Upper lobe of left lung (tissue), 6 donors: ENCODE measurements around the gene DMD. TPM values are rescaled to one million over a fixed set of nuclear protein-coding genes. Genes with fewer than 3 reads are reported as not detected.

Experiments
- ATAC-seq, 2 donors: fragments of 200-7000 bp; cut with Tn5 transposase; one replicate each; pipeline ENCODE4 v1.9.1; 2022; ENCODE audit warnings: mild to moderate bottlenecking in 2 of 2, moderate library complexity in 2 of 2; ENCODE audit not compliant: low FRiP score in 2 of 2
- DNase-seq, 2 donors: peaks; one replicate each; pipeline ENCODE4 v3.0.0-alpha.2; 2019 to 2020
- H3K27ac ChIP-seq, 4 donors: fragments of 200-600 bp; sonication (generic); one replicate each; pipeline ENCODE4 v1.5.1; 2016 to 2019
- H3K27me3 ChIP-seq, 4 donors: fragments of 200-600 bp; sonication (generic); one replicate each; pipeline ENCODE4 v1.5.1; 2017 to 2019
- H3K36me3 ChIP-seq, 4 donors: fragments of 200-600 bp; sonication (generic); one replicate each; pipeline ENCODE4 v1.5.1; 2016 to 2019
- H3K4me1 ChIP-seq, 4 donors: fragments of 200-600 bp; sonication (generic); one replicate each; pipeline ENCODE4 v1.5.1; 2018 to 2019
- H3K4me3 ChIP-seq, 4 donors: fragments of 200-600 bp; sonication (generic); one replicate each; pipeline ENCODE4 v1.5.1; 2017 to 2019; ENCODE audit warnings: mild to moderate bottlenecking in 2 of 4, moderate library complexity in 1 of 4
- H3K9me3 ChIP-seq, 4 donors: fragments of 200-600 bp; sonication (generic); one replicate each; pipeline ENCODE4 v1.5.1; 2018 to 2019
- EP300 ChIP-seq, 4 donors: sonication (generic); formaldehyde crosslinking; IDR thresholded peaks; one replicate each; pipeline ENCODE4 v1.5.1; 2017; ENCODE audit warnings: antibody characterized with exemption in 4 of 4, control low read depth in 2 of 4
- POLR2A ChIP-seq, 4 donors: fragments of 450-650 bp; IDR thresholded peaks; one replicate each; pipeline ENCODE4 v1.5.1; 2016 to 2017; ENCODE audit warnings: antibody characterized with exemption in 4 of 4, mild to moderate bottlenecking in 2 of 4
- POLR2AphosphoS5 ChIP-seq, 2 donors: sonication (generic); formaldehyde crosslinking; IDR thresholded peaks; one replicate each; pipeline ENCODE4 v1.5.1; 2017; ENCODE audit warnings: antibody characterized with exemption in 2 of 2
- WGBS, 2 donors: methylation state at CpG; one replicate each; pipeline ENCODE4 v1.1.5; 2017 to 2018; 5-methylcytosine and 5-hydroxymethylcytosine counted together
- total RNA-seq, 6 donors: library from RNA; depleted of rRNA in 4 of 6; stranded (reverse); fragments of >200 nt in 4 of 6; gene quantifications; one replicate each; pipeline versions ENCODE4 v1.1.0 to v1.2.1, GENCODE V29; 2016 to 2021
- TF ChIP-seq, protein P1 (sequence below), 6 experiments: fragments of 450-650 bp in 4 of 6; fragments of 200-600 bp in 2 of 6; sonication (generic) in 2 of 6; IDR thresholded peaks; one replicate each; pipeline ENCODE4 v1.5.1; 2016 to 2019; ENCODE audit warnings: antibody characterized with exemption in 6 of 6
- donor health status: DM: no; HTN: no; CAD: no; lungs with moderate emphysema.
- donor health status: DM: no; HTN: yes; CAD: no; lungs with severe emphysema.

The DMD gene
- total RNA-seq, 6 donors from 2014 or later: 12.5 to 37.0 (median 24.0) TPM

DNA sequence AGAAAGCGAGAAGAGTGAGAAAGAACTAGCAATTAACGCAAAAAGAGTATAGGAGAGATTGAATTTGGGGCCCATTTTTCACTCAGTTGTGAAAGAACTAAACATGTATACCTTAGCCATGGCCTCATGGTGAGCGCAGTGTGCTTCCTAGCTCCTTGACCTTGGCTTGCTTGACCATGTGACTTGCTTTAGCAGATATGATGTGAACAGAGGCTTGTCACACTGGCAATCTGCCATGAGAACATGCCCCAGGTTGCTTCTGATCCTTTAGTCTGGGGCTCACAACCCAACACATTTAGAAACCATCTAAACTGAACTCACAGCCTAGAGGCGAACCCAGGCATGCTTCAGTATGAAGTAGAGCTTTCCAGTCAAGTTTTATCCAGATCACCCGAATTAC lies 1879.4 kb downstream of the DMD start:
- Histone ChIP-seq H3K4me3 (no peak overlapping the region), H3K27ac (no peak overlapping the region), H3K9me3 (no peaks in the 10 kb centered on the region), H3K4me1 (no peaks in the 10 kb centered on the region), H3K36me3 (no peaks in the 10 kb centered on the region), H3K27me3 (no peaks in the 10 kb centered on the region)
- 67 to 84% methylated on average over 4 to 5 of the region's 5 CpGs for WGBS, 2 donors
- DNase-seq (no peak), ATAC-seq (no peak)
- no peak for TF ChIP-seq POLR2AphosphoS5 (IDR thresholded peaks at IDR 0.05)
- no peak for TF ChIP-seq EP300 (IDR thresholded peaks at IDR 0.05)
- TF ChIP-seq, protein P1, sequence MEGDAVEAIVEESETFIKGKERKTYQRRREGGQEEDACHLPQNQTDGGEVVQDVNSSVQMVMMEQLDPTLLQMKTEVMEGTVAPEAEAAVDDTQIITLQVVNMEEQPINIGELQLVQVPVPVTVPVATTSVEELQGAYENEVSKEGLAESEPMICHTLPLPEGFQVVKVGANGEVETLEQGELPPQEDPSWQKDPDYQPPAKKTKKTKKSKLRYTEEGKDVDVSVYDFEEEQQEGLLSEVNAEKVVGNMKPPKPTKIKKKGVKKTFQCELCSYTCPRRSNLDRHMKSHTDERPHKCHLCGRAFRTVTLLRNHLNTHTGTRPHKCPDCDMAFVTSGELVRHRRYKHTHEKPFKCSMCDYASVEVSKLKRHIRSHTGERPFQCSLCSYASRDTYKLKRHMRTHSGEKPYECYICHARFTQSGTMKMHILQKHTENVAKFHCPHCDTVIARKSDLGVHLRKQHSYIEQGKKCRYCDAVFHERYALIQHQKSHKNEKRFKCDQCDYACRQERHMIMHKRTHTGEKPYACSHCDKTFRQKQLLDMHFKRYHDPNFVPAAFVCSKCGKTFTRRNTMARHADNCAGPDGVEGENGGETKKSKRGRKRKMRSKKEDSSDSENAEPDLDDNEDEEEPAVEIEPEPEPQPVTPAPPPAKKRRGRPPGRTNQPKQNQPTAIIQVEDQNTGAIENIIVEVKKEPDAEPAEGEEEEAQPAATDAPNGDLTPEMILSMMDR (IDR thresholded peaks at IDR 0.05): no peak
- no peak for TF ChIP-seq POLR2A (IDR thresholded peaks at IDR 0.05)

DNA sequence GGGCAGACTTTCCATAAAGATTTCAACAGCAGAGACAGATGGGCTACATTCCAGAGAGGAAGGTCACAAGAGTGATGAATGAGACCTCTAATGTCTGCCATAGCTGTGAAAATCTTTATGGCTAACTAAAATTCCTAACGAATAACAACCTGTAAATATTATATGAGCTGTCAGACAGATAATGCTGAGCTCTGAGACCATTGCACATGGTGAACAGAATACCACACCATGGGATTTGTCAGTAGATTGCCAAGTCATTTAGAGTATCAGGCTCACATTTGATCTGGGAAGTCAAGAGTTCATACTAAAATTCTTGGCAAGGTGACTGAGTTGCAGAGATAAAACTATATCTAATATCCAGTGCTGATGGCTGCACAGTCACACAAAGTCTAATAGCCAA lies 1880.3 kb downstream of the DMD start:
- Histone ChIP-seq H3K27ac (no peak overlapping the region), H3K36me3 (no peaks in the 10 kb centered on the region), H3K27me3 (no peaks in the 10 kb centered on the region), H3K9me3 (no peaks in the 10 kb centered on the region), H3K4me3 (no peak overlapping the region), H3K4me1 (no peaks in the 10 kb centered on the region)
- ATAC-seq (no peak), DNase-seq (no peak)
- no peak for TF ChIP-seq POLR2AphosphoS5 (IDR thresholded peaks at IDR 0.05)
- TF ChIP-seq, protein P1 (IDR thresholded peaks at IDR 0.05): no peak
- TF ChIP-seq POLR2A (IDR thresholded peaks at IDR 0.05): no peak
- TF ChIP-seq EP300 (IDR thresholded peaks at IDR 0.05): no peak
- 27 to 61% methylated on average over 1 of the region's 1 CpG for WGBS, 2 donors

DNA sequence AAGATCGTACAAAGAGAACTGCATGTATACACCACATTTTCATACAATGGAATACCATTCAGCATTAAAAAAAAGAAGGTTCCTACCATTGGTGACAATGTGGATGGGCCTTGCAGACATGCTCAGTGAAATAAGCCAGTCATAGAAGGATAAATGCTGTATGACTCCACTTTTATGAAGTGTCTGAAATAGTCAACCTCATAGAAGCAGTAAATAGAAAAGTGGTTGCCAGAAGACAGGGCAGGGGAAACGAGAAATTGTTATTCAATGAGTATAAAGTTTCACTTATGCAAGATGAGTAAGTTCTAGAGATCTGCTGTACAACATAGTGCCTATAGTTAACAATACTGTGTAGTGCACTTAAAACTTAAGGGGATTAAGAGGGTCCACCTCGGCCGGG lies 1882.1 kb downstream of the DMD start:
- Histone ChIP-seq H3K4me1 (no peaks in the 10 kb centered on the region), H3K36me3 (no peaks in the 10 kb centered on the region), H3K27ac (no peak overlapping the region), H3K4me3 (no peak overlapping the region), H3K9me3 (no peaks in the 10 kb centered on the region), H3K27me3 (no peaks in the 10 kb centered on the region)
- no peak for TF ChIP-seq POLR2AphosphoS5 (IDR thresholded peaks at IDR 0.05)
- no peak for TF ChIP-seq POLR2A (IDR thresholded peaks at IDR 0.05)
- TF ChIP-seq, protein P1 (IDR thresholded peaks at IDR 0.05): no peak
- TF ChIP-seq EP300 (IDR thresholded peaks at IDR 0.05): no peak
- 82 to 90% methylated on average over 4 of the region's 4 CpGs for WGBS, 2 donors
- no peak for ATAC-seq
- no peak for DNase-seq

DNA sequence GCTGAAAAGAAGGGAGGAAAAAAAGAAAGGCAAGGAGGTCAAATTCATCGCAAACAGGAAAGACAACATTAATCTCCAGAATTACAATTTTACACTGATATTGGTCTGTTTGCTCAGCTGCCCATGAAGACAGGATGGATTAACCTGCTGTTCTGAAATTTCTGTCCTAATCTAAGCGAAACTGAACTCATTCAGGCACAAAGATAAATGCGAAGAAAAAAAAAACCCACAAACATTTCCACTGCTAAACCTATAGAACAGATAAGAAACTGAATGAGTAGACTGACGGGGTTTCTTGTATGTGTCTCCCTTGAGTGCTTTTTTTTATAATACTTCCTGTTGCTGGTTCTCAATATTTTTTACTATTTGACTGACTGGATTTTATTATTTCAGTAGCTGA lies 1887.7 kb downstream of the DMD start:
- H3K4me3 ChIP-seq: no peak overlapping the region
- ATAC-seq: no peak
- no peaks in the 10 kb centered on the region for H3K36me3 ChIP-seq
- no peaks in the 10 kb centered on the region for H3K4me1 ChIP-seq
- no peak for TF ChIP-seq POLR2AphosphoS5 (IDR thresholded peaks at IDR 0.05)
- TF ChIP-seq, protein P1 (IDR thresholded peaks at IDR 0.05): no peak
- TF ChIP-seq POLR2A (IDR thresholded peaks at IDR 0.05): no peak
- no peak for TF ChIP-seq EP300 (IDR thresholded peaks at IDR 0.05)
- H3K27ac ChIP-seq: no peak overlapping the region
- no peak for DNase-seq
- H3K27me3 ChIP-seq: no peaks in the 10 kb centered on the region
- 50 to 65% methylated on average over 4 of the region's 4 CpGs for WGBS, 2 donors
- H3K9me3 ChIP-seq: no peaks in the 10 kb centered on the region

DNA sequence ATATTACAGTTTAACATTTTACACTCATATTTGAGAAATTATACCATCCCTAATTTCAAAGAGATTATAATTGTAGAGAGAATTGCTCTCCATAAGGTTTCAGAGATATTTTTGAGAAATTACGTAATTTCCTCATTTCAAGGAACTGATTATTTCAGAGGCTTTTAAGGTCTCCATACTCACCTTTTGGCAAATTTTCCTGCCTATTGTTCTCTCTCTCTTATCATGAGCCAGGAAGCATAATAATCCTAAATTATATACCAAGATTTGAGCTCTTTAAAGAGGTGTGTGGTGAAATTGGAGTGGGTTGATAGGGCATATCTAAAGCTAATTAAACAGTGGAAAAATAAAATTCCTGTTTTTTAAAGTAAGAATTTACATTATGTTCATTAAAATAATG lies 1890.6 kb downstream of the DMD start:
- TF ChIP-seq POLR2A (IDR thresholded peaks at IDR 0.05): no peak
- no peak for TF ChIP-seq POLR2AphosphoS5 (IDR thresholded peaks at IDR 0.05)
- TF ChIP-seq, protein P1 (IDR thresholded peaks at IDR 0.05): no peak
- TF ChIP-seq EP300 (IDR thresholded peaks at IDR 0.05): no peak
- no peak for ATAC-seq

More for the DNA sequence above, 1890.6 kb downstream of the DMD start:
- Histone ChIP-seq H3K4me3 (no peak overlapping the region), H3K9me3 (no peaks in the 10 kb centered on the region), H3K27me3 (no peaks in the 10 kb centered on the region), H3K36me3 (no peaks in the 10 kb centered on the region), H3K4me1 (no peaks in the 10 kb centered on the region), H3K27ac (no peak overlapping the region)
- WGBS, 2 donors: 90 to 91% methylated on average over 1 of the region's 1 CpG
- no peak for DNase-seq
